HEK293 (cell line): Measurements from ENCODE around the gene ZNF507.

Experiments used
- BCL11A ChIP-seq: fragments of 450-650 bp; formaldehyde crosslinking; IDR thresholded peaks from 2 replicates; pipeline ENCODE4 v1.5.1; 2016; ENCODE audit warnings: low read depth, missing biosample characterization, missing genetic modification characterization
- BCL11B ChIP-seq: fragments of 450-650 bp; formaldehyde crosslinking; IDR thresholded peaks from 2 replicates; pipeline ENCODE4 v1.5.1; 2016; ENCODE audit warnings: low read depth, missing biosample characterization, missing genetic modification characterization
- EGR2 ChIP-seq: fragments of 450-650 bp; formaldehyde crosslinking; IDR thresholded peaks from 2 replicates; pipeline ENCODE4 v1.5.1; 2016; ENCODE audit warnings: low read depth, missing biosample characterization, missing genetic modification characterization
- GLIS1 ChIP-seq: fragments of 450-650 bp; formaldehyde crosslinking; IDR thresholded peaks from 2 replicates; pipeline ENCODE4 v1.5.1; 2016; ENCODE audit warnings: missing biosample characterization, missing genetic modification characterization
- KLF10 ChIP-seq: fragments of 450-650 bp; IDR thresholded peaks from 2 replicates; pipeline ENCODE4 v1.5.1; 2018; ENCODE audit warnings: missing biosample characterization, mild to moderate bottlenecking, missing genetic modification characterization
- KLF16 ChIP-seq: fragments of 450-650 bp; formaldehyde crosslinking; IDR thresholded peaks from 2 replicates; pipeline ENCODE4 v1.5.1; 2017; ENCODE audit warnings: missing biosample characterization, missing genetic modification characterization
- KLF9 ChIP-seq: fragments of 450-650 bp; formaldehyde crosslinking; IDR thresholded peaks from 2 replicates; pipeline ENCODE4 v1.5.1; 2016; ENCODE audit warnings: missing biosample characterization, missing genetic modification characterization, low read depth
- OSR2 ChIP-seq: fragments of 450-650 bp; formaldehyde crosslinking; IDR thresholded peaks from 2 replicates; pipeline ENCODE4 v1.5.1; 2016; ENCODE audit warnings: missing biosample characterization, missing genetic modification characterization
- REPIN1 ChIP-seq: fragments of 450-650 bp; formaldehyde crosslinking; IDR thresholded peaks from 2 replicates; pipeline ENCODE4 v1.5.1; 2017; ENCODE audit warnings: missing biosample characterization, missing genetic modification characterization, low read depth
- SP3 ChIP-seq: fragments of 450-650 bp; formaldehyde crosslinking; IDR thresholded peaks from 2 replicates; pipeline ENCODE4 v1.5.1; 2016; ENCODE audit warnings: missing biosample characterization, missing genetic modification characterization
- SP7 ChIP-seq: fragments of 450-650 bp; formaldehyde crosslinking; IDR thresholded peaks from 2 replicates; pipeline ENCODE4 v1.5.1; 2016; ENCODE audit warnings: missing biosample characterization, missing genetic modification characterization
- ZBTB1 ChIP-seq: fragments of 450-650 bp; formaldehyde crosslinking; IDR thresholded peaks from 2 replicates; pipeline ENCODE4 v1.5.1; 2016; ENCODE audit warnings: missing biosample characterization, missing genetic modification characterization
- ZBTB21 ChIP-seq: fragments of 450-650 bp; formaldehyde crosslinking; IDR thresholded peaks from 2 replicates; pipeline ENCODE4 v1.5.1; 2017; ENCODE audit warnings: missing biosample characterization, missing genetic modification characterization
- ZFHX2 ChIP-seq: fragments of 450-650 bp; formaldehyde crosslinking; conservative IDR thresholded peaks from 2 replicates; pipeline ENCODE4 v1.5.1; 2016; ENCODE audit warnings: missing biosample characterization, missing genetic modification characterization
- ZNF121 ChIP-seq: fragments of 450-650 bp; formaldehyde crosslinking; IDR thresholded peaks from 2 replicates; pipeline ENCODE4 v1.5.1; 2016; ENCODE audit warnings: missing biosample characterization, missing genetic modification characterization
- ZNF146 ChIP-seq: fragments of 450-650 bp; formaldehyde crosslinking; IDR thresholded peaks from 2 replicates; pipeline ENCODE4 v1.5.1; 2016; ENCODE audit warnings: missing biosample characterization, missing genetic modification characterization
- ZNF184 ChIP-seq: fragments of 450-650 bp; IDR thresholded peaks from 2 replicates; pipeline ENCODE4 v1.5.1; 2018; ENCODE audit warnings: missing biosample characterization, mild to moderate bottlenecking, missing genetic modification characterization
- ZNF221 ChIP-seq: fragments of 450-650 bp; formaldehyde crosslinking; IDR thresholded peaks from 2 replicates; pipeline ENCODE4 v1.5.1; 2017; ENCODE audit warnings: missing biosample characterization, missing genetic modification characterization, borderline replicate concordance
- ZNF501 ChIP-seq: fragments of 450-650 bp; formaldehyde crosslinking; IDR thresholded peaks from 2 replicates; pipeline ENCODE4 v1.5.1; 2016; ENCODE audit warnings: missing biosample characterization, missing genetic modification characterization
- ZNF549 ChIP-seq: fragments of 450-650 bp; IDR thresholded peaks from 2 replicates; pipeline ENCODE4 v1.5.1; 2018; ENCODE audit warnings: missing biosample characterization, missing genetic modification characterization, mild to moderate bottlenecking, inconsistent platforms, moderate library complexity
- ZNF560 ChIP-seq: fragments of 450-650 bp; formaldehyde crosslinking; IDR thresholded peaks from 2 replicates; pipeline ENCODE4 v1.5.1; 2017; ENCODE audit warnings: missing biosample characterization, missing genetic modification characterization, borderline replicate concordance
- ZNF561 ChIP-seq: fragments of 450-650 bp; IDR thresholded peaks from 2 replicates; pipeline ENCODE4 v1.5.1; 2018; ENCODE audit warnings: missing biosample characterization, missing genetic modification characterization, borderline replicate concordance
- ZNF571 ChIP-seq: fragments of 450-650 bp; formaldehyde crosslinking; IDR thresholded peaks from 2 replicates; pipeline ENCODE4 v1.5.0; 2017; ENCODE audit warnings: missing biosample characterization, missing genetic modification characterization
- ZNF596 ChIP-seq: fragments of 450-650 bp; IDR thresholded peaks from 2 replicates; pipeline ENCODE4 v1.5.0; 2018; ENCODE audit warnings: missing biosample characterization, mild to moderate bottlenecking, missing genetic modification characterization, moderate library complexity
- ZNF610 ChIP-seq: fragments of 450-650 bp; formaldehyde crosslinking; IDR thresholded peaks from 2 replicates; pipeline ENCODE4 v1.5.1; 2016; ENCODE audit warnings: missing biosample characterization, missing genetic modification characterization, borderline replicate concordance
- ZNF624 ChIP-seq: fragments of 450-650 bp; formaldehyde crosslinking; IDR thresholded peaks from 2 replicates; pipeline ENCODE4 v1.5.1; 2017; ENCODE audit warnings: missing biosample characterization, missing genetic modification characterization
- ZNF629 ChIP-seq: fragments of 450-650 bp; formaldehyde crosslinking; IDR thresholded peaks from 2 replicates; pipeline ENCODE4 v1.5.1; 2017; ENCODE audit warnings: missing biosample characterization, missing genetic modification characterization
- ZNF707 ChIP-seq: fragments of 450-650 bp; formaldehyde crosslinking; IDR thresholded peaks from 2 replicates; pipeline ENCODE4 v1.5.1; 2016; ENCODE audit warnings: missing biosample characterization, missing genetic modification characterization
- ZNF768 ChIP-seq: fragments of 450-650 bp; formaldehyde crosslinking; IDR thresholded peaks from 2 replicates; pipeline ENCODE4 v1.5.1; 2018; ENCODE audit warnings: missing biosample characterization, mild to moderate bottlenecking, missing genetic modification characterization
- TF ChIP-seq, protein P1 (sequence below): fragments of 450-650 bp; formaldehyde crosslinking; conservative IDR thresholded peaks from 2 replicates; pipeline ENCODE4 v1.5.1; 2016; ENCODE audit warnings: low read depth, missing biosample characterization, missing genetic modification characterization
- TF ChIP-seq, protein P2 (sequence below): fragments of 450-650 bp; formaldehyde crosslinking; IDR thresholded peaks from 2 replicates; pipeline ENCODE4 v1.5.1; 2016; ENCODE audit warnings: missing biosample characterization, missing genetic modification characterization
- TF ChIP-seq, protein P3 (sequence below): IDR thresholded peaks from 2 replicates; pipeline ENCODE4 v1.6.1; 2011; ENCODE audit warnings: mild to moderate bottlenecking, low read depth, low read length, borderline replicate concordance
- TF ChIP-seq, protein P4 (sequence below): fragments of 450-650 bp; formaldehyde crosslinking; IDR thresholded peaks from 2 replicates; pipeline ENCODE4 v1.5.1; 2017; ENCODE audit warnings: missing biosample characterization, missing genetic modification characterization

The ZNF507 gene

DNA sequence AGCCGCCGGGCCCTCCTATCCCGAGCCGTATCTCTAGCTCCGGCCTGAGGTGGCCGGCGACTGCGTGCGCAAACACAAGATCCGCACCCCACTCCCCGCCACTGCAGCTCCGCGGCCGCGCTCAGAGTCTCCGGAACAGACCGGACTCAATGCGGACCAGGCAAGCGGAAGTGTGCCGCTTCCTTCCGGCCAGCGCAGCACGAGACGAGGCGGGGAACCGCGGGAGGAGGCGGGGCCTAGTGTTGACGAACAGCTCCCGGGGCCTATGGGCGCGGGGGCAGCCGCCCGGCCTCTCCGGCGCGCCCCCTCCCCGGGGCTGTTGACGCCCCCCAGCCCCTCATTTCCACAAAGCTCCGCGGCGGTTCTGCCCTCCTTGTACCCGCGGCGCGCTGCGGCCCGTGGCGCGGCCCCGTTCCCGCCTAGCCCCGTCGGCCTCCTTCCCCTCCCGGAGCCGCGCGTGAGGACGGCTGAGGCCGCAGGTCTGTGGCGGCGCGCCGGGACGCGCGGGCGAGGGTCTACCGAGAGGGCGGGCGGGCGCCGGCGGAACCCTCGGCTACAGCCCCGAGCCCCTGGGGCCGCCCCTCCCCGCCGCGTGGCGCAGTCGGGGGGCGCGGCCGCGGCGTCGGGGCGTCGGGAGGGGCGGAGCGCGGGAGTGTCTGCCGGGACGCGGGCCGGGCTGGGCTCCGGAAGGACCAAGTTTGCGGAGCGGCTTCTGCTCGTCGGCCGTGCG lies 60.2 kb downstream of the ZNF507 start, which contains the start of gene DPY19L3 (continued):
- TF ChIP-seq, protein P1, sequence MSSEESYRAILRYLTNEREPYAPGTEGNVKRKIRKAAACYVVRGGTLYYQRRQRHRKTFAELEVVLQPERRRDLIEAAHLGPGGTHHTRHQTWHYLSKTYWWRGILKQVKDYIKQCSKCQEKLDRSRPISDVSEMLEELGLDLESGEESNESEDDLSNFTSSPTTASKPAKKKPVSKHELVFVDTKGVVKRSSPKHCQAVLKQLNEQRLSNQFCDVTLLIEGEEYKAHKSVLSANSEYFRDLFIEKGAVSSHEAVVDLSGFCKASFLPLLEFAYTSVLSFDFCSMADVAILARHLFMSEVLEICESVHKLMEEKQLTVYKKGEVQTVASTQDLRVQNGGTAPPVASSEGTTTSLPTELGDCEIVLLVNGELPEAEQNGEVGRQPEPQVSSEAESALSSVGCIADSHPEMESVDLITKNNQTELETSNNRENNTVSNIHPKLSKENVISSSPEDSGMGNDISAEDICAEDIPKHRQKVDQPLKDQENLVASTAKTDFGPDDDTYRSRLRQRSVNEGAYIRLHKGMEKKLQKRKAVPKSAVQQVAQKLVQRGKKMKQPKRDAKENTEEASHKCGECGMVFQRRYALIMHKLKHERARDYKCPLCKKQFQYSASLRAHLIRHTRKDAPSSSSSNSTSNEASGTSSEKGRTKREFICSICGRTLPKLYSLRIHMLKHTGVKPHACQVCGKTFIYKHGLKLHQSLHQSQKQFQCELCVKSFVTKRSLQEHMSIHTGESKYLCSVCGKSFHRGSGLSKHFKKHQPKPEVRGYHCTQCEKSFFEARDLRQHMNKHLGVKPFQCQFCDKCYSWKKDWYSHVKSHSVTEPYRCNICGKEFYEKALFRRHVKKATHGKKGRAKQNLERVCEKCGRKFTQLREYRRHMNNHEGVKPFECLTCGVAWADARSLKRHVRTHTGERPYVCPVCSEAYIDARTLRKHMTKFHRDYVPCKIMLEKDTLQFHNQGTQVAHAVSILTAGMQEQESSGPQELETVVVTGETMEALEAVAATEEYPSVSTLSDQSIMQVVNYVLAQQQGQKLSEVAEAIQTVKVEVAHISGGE (tag by site-specific recombination), result peak; percentile 99
- TF ChIP-seq ZFHX2 (tag by site-specific recombination), result peak; percentile 37
- 0 out of 2 replicates have a peak, but pooled peaks have one; percentile 8 for TF ChIP-seq ZNF121 (tag by site-specific recombination)
- peak; percentile 55; the same call in 1 of the 2 replicates for TF ChIP-seq ZBTB21
- TF ChIP-seq, protein P2, sequence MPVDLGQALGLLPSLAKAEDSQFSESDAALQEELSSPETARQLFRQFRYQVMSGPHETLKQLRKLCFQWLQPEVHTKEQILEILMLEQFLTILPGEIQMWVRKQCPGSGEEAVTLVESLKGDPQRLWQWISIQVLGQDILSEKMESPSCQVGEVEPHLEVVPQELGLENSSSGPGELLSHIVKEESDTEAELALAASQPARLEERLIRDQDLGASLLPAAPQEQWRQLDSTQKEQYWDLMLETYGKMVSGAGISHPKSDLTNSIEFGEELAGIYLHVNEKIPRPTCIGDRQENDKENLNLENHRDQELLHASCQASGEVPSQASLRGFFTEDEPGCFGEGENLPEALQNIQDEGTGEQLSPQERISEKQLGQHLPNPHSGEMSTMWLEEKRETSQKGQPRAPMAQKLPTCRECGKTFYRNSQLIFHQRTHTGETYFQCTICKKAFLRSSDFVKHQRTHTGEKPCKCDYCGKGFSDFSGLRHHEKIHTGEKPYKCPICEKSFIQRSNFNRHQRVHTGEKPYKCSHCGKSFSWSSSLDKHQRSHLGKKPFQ, result no peak
- TF ChIP-seq ZNF146, result no peak; the same call in 1 of the 2 replicates
- peak; percentile 47; the same call in 1 of the 2 replicates for TF ChIP-seq BCL11B (tag by site-specific recombination)
- peak; percentile 69; the same call in 1 of the 2 replicates for TF ChIP-seq ZNF610 (tag by site-specific recombination)
- TF ChIP-seq OSR2, result 0 out of 2 replicates have a peak, but pooled peaks have one; percentile 10
- peak; percentile 96 for TF ChIP-seq KLF10 (tag by site-specific recombination)
- TF ChIP-seq, protein P3, sequence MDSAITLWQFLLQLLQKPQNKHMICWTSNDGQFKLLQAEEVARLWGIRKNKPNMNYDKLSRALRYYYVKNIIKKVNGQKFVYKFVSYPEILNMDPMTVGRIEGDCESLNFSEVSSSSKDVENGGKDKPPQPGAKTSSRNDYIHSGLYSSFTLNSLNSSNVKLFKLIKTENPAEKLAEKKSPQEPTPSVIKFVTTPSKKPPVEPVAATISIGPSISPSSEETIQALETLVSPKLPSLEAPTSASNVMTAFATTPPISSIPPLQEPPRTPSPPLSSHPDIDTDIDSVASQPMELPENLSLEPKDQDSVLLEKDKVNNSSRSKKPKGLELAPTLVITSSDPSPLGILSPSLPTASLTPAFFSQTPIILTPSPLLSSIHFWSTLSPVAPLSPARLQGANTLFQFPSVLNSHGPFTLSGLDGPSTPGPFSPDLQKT, result peak; percentile 60; the same call in 1 of the 2 replicates
- peak; percentile 81; the same call in 1 of the 2 replicates for TF ChIP-seq SP7
- no peak for TF ChIP-seq REPIN1
- peak; percentile 63 for TF ChIP-seq GLIS1 (tag by site-specific recombination)
- peak; percentile 97 for TF ChIP-seq SP3 (tag by site-specific recombination)
- TF ChIP-seq ZNF624 (tag by site-specific recombination), result no peak
- no peak for TF ChIP-seq ZNF560
- TF ChIP-seq ZNF707 (tag by site-specific recombination), result no peak
- peak; percentile 87 for TF ChIP-seq KLF16 (tag by site-specific recombination)
- peak; percentile 91 for TF ChIP-seq KLF9 (tag by site-specific recombination)
- TF ChIP-seq ZNF501 (tag by site-specific recombination), result peak; percentile 100
- TF ChIP-seq, protein P4, sequence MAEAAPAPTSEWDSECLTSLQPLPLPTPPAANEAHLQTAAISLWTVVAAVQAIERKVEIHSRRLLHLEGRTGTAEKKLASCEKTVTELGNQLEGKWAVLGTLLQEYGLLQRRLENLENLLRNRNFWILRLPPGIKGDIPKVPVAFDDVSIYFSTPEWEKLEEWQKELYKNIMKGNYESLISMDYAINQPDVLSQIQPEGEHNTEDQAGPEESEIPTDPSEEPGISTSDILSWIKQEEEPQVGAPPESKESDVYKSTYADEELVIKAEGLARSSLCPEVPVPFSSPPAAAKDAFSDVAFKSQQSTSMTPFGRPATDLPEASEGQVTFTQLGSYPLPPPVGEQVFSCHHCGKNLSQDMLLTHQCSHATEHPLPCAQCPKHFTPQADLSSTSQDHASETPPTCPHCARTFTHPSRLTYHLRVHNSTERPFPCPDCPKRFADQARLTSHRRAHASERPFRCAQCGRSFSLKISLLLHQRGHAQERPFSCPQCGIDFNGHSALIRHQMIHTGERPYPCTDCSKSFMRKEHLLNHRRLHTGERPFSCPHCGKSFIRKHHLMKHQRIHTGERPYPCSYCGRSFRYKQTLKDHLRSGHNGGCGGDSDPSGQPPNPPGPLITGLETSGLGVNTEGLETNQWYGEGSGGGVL (tag by site-specific recombination), result peak; percentile 13; the same call in 1 of the 2 replicates
- TF ChIP-seq ZNF629 (tag by site-specific recombination), result peak; percentile 77; the same call in 1 of the 2 replicates
- TF ChIP-seq ZNF596, result peak; percentile 74; the same call in 1 of the 2 replicates
- no peak; the same call in 1 of the 2 replicates for TF ChIP-seq ZNF221 (tag by site-specific recombination)
- TF ChIP-seq ZNF561 (tag by site-specific recombination), result peak; percentile 71
- no peak for TF ChIP-seq ZNF571
- 0 out of 2 replicates have a peak, but pooled peaks have one; percentile 38 for TF ChIP-seq ZNF549 (tag by site-specific recombination)
- TF ChIP-seq ZNF184 (tag by site-specific recombination), result 0 out of 2 replicates have a peak, but pooled peaks have one; percentile 16
- no peak for TF ChIP-seq ZBTB1
- TF ChIP-seq BCL11A, result no peak
- no peak; the same call in 1 of the 2 replicates for TF ChIP-seq ZNF768 (tag by site-specific recombination)
- peak; percentile 26; the same call in 1 of the 2 replicates for TF ChIP-seq EGR2
